Upper lobe of left lung (tissue), 4 donors: ENCODE results near the gene PTPN13.

ENCODE experiments used
- CTCF ChIP-seq, 6 experiments: fragments of 450-650 bp in 4 of 6; fragments of 200-600 bp in 2 of 6; sonication (generic) in 2 of 6; IDR thresholded peaks; one replicate each; pipeline ENCODE4 v1.5.1; 2016 to 2019; ENCODE audit warnings: antibody characterized with exemption in 6 of 6
- EP300 ChIP-seq, 4 donors: sonication (generic); formaldehyde crosslinking; IDR thresholded peaks; one replicate each; pipeline ENCODE4 v1.5.1; 2017; ENCODE audit warnings: antibody characterized with exemption in 4 of 4, control low read depth in 2 of 4
- POLR2A ChIP-seq, 4 donors: fragments of 450-650 bp; IDR thresholded peaks; one replicate each; pipeline ENCODE4 v1.5.1; 2016 to 2017; ENCODE audit warnings: antibody characterized with exemption in 4 of 4, mild to moderate bottlenecking in 2 of 4
- POLR2AphosphoS5 ChIP-seq, 2 donors: sonication (generic); formaldehyde crosslinking; IDR thresholded peaks; one replicate each; pipeline ENCODE4 v1.5.1; 2017; ENCODE audit warnings: antibody characterized with exemption in 2 of 2

DNA sequence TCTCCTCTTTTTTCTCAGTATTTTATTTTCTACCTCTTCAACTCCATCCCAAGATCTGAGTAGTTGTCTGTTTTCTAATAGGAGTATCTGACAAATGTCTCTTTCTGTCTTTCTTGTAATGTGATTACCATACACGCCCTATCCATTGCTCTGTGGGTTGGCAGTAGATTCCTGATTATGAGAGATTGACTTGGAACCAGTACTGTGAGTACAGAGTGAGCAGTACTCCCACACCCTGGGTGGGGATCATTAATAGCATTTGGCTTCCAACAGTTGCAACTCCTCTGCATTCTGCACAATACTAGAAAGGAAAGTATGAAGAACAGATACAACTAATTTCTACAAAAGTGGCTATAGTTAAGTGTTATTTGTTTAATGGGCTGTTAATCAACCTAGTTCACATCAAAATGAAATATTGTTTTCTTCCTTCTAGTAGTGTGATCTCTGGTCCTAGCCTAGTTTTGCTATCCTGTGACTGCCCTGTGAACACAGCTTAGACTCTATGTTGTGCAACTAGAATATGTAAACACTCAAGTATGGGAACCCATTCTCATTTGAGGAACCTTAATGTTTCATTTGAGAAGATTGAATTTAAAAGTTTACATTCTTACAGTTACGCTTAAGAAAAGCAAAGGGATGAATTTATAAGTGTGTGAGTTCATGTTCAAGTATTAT lies 112.9 kb downstream of the PTPN13 start:
- TF ChIP-seq POLR2AphosphoS5 (IDR thresholded peaks at IDR 0.05): no peak
- no peak for TF ChIP-seq CTCF (IDR thresholded peaks at IDR 0.05)
- no peak for TF ChIP-seq POLR2A (IDR thresholded peaks at IDR 0.05)
- TF ChIP-seq EP300 (IDR thresholded peaks at IDR 0.05): no peak
